NT2/D1 (cell line): ENCODE results near the gene ALKAL2.

Experiments
- DNase-seq: peaks from one replicate; pipeline ENCODE4 v3.0.0-alpha.2; 2011; ENCODE audit warnings: low read depth, low spot score
- H3K27me3 ChIP-seq: 2 replicates; pipeline ENCODE4 v1.6.0; 2011; ENCODE audit warnings: mild to moderate bottlenecking; ENCODE audit not compliant: insufficient read length, insufficient read depth
- H3K36me3 ChIP-seq: 2 replicates; pipeline ENCODE4 v1.6.1; 2011; ENCODE audit warnings: mild to moderate bottlenecking, low read length, mixed read lengths; ENCODE audit not compliant: insufficient read depth, insufficient read length
- H3K4me1 ChIP-seq: 2 replicates; pipeline ENCODE4 v1.5.1; 2011; ENCODE audit not compliant: insufficient read depth, insufficient read length
- H3K4me3 ChIP-seq: 2 replicates; pipeline ENCODE4 v1.5.1; 2011; ENCODE audit warnings: low read depth; ENCODE audit not compliant: insufficient read length
- H3K9ac ChIP-seq: 2 replicates; pipeline ENCODE4 v1.6.0; 2011; ENCODE audit warnings: low read depth; ENCODE audit not compliant: insufficient read length
- H3K9me3 ChIP-seq: 2 replicates; pipeline ENCODE4 v1.5.1; 2011; ENCODE audit warnings: mild to moderate bottlenecking, low read length; ENCODE audit not compliant: insufficient read depth
- SUZ12 ChIP-seq: IDR thresholded peaks from 2 replicates; pipeline ENCODE4 v1.6.1; 2011; ENCODE audit not compliant: insufficient read length, insufficient read depth; ENCODE audit errors: extremely low read depth
- YY1 ChIP-seq: IDR thresholded peaks from 2 replicates; pipeline ENCODE4 v1.6.1; 2011; ENCODE audit not compliant: insufficient read length, insufficient read depth
- ZNF274 ChIP-seq: IDR thresholded peaks from 2 replicates; pipeline ENCODE4 v1.6.1; 2011; ENCODE audit warnings: mild to moderate bottlenecking, low read depth, low read length

Gene ALKAL2

GRCh38 chr2:268323-268722 is 19.6 kb downstream of the ALKAL2 start:
- Histone ChIP-seq H3K4me3 (no peak overlapping the region), H3K27me3 (no peaks in the 10 kb centered on the region), H3K9me3 (no peaks in the 10 kb centered on the region), H3K36me3 (peaks cover 58% of the 10 kb centered on the region), H3K4me1 (peaks cover 2% of the 10 kb centered on the region), H3K9ac (no peak overlapping the region)
- no peak for DNase-seq
- TF ChIP-seq ZNF274 (no peak), SUZ12 (no peak), YY1 (no peak)

DNA sequence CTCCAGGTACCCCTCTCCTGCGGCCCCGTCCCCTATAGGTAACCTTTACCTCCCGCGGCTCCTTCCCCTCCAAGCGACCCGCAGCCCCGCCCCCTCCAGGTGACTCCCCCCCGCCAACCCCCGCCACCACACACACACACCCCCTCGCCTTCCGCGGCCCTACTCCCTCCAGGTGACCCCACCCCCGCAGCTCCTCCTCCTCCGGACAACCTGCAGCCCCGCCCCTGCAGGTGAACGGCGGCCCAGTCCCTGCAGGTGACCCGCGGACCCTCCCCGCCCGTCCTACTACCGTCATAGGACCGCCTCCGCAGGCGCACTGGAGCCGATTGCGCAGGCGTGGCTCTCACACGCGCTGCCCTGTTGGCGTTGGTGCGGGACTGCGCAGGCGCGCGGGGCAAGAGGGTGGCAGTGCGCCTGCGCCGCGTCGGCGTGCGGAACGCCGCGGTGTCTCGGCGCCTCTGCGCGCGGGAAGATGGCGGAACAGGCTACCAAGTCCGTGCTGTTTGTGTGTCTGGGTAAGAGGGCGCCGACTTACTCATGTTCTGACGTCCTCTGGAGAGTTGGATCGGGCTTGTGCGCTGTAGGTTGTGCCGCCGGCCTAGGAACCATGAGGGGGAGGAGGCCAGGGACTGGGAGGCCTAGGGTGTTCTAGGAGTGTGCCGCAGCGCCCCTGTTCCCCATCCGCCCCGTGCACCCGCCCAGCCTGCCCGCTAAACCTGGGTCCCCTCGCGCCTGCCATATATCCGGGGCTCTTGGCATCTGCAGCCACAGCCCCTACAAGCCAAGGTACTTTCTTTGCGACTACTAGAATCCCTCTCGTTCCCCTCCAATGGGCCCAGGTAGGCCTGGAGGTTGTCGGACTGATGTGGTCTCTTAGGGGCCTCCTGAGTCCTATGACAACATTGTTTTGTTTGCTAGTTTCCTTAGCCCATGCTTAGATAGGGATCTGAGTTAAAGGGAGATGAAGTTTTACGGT is 23.1 kb downstream of the ALKAL2 start, which contains the start of gene ACP1:
Gene ACP1 (plus strand): TSS at position 455 of the 976 bp plus-strand sequence. CDS start 18 bp downstream, at position 473.
- Histone ChIP-seq H3K9ac (peak within 1 kb of the TSS; percentile 96), H3K4me1 (no peaks in the 10 kb centered on the region), H3K36me3 (peaks cover 33% of the 10 kb centered on the region), H3K27me3 (no peaks in the 10 kb centered on the region), H3K9me3 (no peaks in the 10 kb centered on the region), H3K4me3 (peak within 1 kb of the TSS; percentile 90)
- TF ChIP-seq YY1: peak; percentile 68
- no peak for TF ChIP-seq ZNF274
- no peak for TF ChIP-seq SUZ12
- peak; percentile 97 for DNase-seq

DNA sequence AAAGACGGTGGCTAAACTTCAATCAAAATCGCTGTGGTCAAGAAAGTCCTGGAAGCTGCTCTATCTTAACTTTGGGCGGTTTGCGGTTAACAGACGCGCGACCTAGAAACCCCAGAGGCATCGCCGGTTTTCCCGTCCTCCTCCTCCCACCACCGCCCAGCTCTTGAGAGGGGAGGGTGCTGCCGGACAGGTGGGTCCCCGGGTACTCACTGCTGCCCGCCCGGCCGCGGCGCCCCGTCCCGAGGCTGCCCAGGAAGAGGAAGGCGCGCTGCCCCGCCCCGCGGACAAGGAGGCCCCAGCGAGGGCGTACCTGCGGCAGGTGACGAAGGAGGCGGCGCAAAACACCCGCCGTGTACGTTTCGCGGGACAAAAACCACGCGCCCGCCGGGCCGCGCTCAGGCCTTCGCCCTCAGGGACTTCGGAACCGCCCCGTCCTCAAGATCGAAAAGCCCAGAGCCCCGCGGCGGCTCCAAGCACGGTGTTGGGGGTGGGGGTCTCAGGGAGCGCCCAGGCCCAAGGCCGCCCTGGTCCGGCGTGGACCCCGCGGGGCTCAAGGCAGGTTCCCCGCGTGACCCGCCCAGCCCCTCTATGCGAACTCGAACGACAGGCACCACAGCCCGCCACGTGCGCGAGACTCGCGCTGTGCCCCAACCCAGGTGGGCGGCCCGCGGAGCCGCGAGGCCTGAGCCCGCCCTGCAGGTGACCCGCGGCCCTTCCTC is 24.0 kb downstream of the ALKAL2 start, which contains the start of gene SH3YL1:
Gene SH3YL1 (minus strand): TSS at position 259 of the 719 bp plus-strand sequence. CDS start 48 bp downstream, at position 211.
- H3K4me1 ChIP-seq: no peaks in the 10 kb centered on the region
- no peak for DNase-seq
- TF ChIP-seq YY1 (no peak), SUZ12 (no peak), ZNF274 (no peak)
- H3K27me3 ChIP-seq: no peaks in the 10 kb centered on the region
- H3K4me3 ChIP-seq: peak within 1 kb of the TSS; percentile 90
- peaks cover 29% of the 10 kb centered on the region for H3K36me3 ChIP-seq
- peak within 1 kb of the TSS; percentile 96 for H3K9ac ChIP-seq
- no peaks in the 10 kb centered on the region for H3K9me3 ChIP-seq

GRCh38 chr2:263022-263738 is 24.7 kb downstream of the ALKAL2 start:
- H3K36me3 ChIP-seq: peaks cover 27% of the 10 kb centered on the region
- H3K9ac ChIP-seq: no peak overlapping the region
- TF ChIP-seq SUZ12: no peak
- no peak for TF ChIP-seq ZNF274
- no peak for TF ChIP-seq YY1
- H3K4me1 ChIP-seq: no peaks in the 10 kb centered on the region
- no peaks in the 10 kb centered on the region for H3K9me3 ChIP-seq
- H3K27me3 ChIP-seq: no peaks in the 10 kb centered on the region
- DNase-seq: no peak
- no peak overlapping the region for H3K4me3 ChIP-seq

- no peaks in the 10 kb centered on the region for H3K27me3 ChIP-seq
- no peak for DNase-seq
- no peaks in the 10 kb centered on the region for H3K9me3 ChIP-seq
- TF ChIP-seq SUZ12 (no peak), ZNF274 (no peak), YY1 (no peak)
- no peak overlapping the region for H3K4me3 ChIP-seq
- no peak overlapping the region for H3K9ac ChIP-seq
- peaks cover 17% of the 10 kb centered on the region for H3K36me3 ChIP-seq
- H3K4me1 ChIP-seq: no peaks in the 10 kb centered on the region
Observed at GRCh38 chr2:262117-262516, 25.8 kb downstream of the ALKAL2 start.

DNA sequence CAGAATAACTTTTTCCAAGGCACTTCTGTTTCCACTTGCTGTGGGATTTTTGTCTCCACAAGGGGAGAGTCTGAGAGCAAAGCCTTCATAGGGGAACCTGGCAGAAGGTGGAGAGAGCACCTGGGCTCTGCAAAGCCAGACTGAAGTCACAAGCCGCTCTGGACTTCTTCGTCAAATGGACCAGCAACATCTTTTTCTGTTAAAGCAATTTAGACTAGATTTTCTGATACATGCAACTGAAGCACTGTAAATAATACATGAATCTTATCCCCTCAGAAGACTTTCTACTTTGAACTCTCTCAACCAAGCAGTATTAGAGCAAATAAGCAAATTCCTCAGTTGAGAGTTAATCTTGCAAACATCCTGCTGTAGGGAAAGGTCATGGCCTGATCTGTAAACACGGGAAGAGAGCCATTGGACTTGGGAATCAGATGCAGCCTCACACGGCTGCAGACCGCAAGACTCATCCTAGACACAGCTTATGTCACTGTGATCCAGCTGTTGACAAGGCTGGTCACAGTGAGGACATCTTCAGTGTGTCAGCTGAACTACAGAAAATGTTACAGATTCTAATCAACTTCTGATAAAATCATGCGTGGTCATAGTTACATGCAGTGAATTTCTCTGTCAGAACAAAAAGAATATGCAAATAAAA is 27.3 kb downstream of the ALKAL2 start:
- TF ChIP-seq SUZ12: no peak
- no peak for TF ChIP-seq YY1
- no peak for TF ChIP-seq ZNF274
- Histone ChIP-seq H3K27me3 (no peaks in the 10 kb centered on the region), H3K4me1 (no peaks in the 10 kb centered on the region), H3K4me3 (no peak overlapping the region), H3K36me3 (peaks cover 4% of the 10 kb centered on the region), H3K9me3 (no peaks in the 10 kb centered on the region), H3K9ac (no peak overlapping the region)
- no peak for DNase-seq
